SU-DHL-6 (cell line): Measurements from ENCODE around the gene ARL11.

Experiments used
- EZH2phosphoT487 ChIP-seq: fragments of 200-600 bp; sonication (generic), shearing (Covaris generic); conservative IDR thresholded peaks from 2 replicates; pipeline ENCODE4 v1.6.1; 2018; ENCODE audit warnings: mild to moderate bottlenecking, antibody characterized with exemption, low read length, moderate library complexity, mixed read lengths
- TF ChIP-seq, protein P1 (sequence below): fragments of 200-600 bp; sonication (generic); IDR thresholded peaks from one replicate; pipeline ENCODE4 v1.5.1; 2017; ENCODE audit warnings: antibody characterized with exemption, mild to moderate bottlenecking, low read length, moderate library complexity; ENCODE audit not compliant: insufficient read depth, poor library complexity, severe bottlenecking

DNA sequence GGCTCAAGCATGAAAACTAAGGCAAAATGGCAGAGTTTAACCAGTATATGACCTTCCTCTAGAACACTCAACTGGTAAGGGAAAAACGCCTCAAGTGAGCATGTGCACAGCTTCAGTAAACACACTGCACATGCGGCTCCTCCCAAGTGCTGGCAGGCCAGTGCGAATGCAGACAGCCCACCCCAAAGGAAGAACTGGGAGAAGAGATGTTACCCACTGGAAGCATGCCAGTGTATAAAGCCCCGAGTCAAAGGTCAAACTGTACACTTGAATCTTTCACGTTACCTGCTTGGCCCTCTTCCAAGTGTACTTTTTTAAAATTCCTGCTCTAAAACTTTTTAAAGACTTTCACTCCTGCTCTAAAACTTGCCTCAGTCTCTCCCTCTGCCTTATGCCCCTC is 23.7 kb upstream of the ARL11 start:
- TF ChIP-seq, protein P1, sequence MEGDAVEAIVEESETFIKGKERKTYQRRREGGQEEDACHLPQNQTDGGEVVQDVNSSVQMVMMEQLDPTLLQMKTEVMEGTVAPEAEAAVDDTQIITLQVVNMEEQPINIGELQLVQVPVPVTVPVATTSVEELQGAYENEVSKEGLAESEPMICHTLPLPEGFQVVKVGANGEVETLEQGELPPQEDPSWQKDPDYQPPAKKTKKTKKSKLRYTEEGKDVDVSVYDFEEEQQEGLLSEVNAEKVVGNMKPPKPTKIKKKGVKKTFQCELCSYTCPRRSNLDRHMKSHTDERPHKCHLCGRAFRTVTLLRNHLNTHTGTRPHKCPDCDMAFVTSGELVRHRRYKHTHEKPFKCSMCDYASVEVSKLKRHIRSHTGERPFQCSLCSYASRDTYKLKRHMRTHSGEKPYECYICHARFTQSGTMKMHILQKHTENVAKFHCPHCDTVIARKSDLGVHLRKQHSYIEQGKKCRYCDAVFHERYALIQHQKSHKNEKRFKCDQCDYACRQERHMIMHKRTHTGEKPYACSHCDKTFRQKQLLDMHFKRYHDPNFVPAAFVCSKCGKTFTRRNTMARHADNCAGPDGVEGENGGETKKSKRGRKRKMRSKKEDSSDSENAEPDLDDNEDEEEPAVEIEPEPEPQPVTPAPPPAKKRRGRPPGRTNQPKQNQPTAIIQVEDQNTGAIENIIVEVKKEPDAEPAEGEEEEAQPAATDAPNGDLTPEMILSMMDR: no peak
- no peak for TF ChIP-seq EZH2phosphoT487
